Measurements from ENCODE around the gene MAP2K6. TPM values are rescaled to one million over a fixed set of nuclear protein-coding genes. Genes with fewer than 3 reads are reported as not detected.

MAP2K6 gene
- total and polyA plus RNA-seq, 2 of the 8 experiments (the other 6 are each of a cell fraction or from before 2014, with no cell fraction given) = 11.0 to 44.1 TPM

DNA sequence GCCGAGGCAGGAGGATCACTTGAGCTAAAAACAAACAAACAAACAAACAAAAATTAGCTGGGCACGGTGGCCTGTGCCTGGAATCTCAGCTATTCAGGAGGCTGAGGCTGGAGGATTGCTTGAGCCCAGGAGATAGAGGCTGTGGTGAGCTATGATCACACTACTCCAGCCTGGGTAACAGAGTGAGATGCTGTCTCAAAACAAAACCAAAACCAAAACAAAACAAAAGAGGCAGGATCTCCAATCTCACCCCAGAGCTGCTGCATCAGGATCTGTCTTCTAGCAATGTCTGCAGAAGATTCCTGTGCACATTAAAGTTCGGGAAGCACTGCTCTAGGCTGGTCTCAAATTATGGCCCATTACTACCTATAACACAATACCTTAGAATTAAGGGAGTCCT is 43.1 kb downstream of the MAP2K6 start:
- Histone ChIP-seq H3K79me1 (ENCODE audit: low read depth, low read length) (peaks cover 2% of the 10 kb centered on the region; the same call in 1 of the 2 replicates), H4K8ac (ENCODE audit: extremely low read depth, insufficient read depth, low read length) (no peak overlapping the region), H3K56ac (replicated peaks; ENCODE audit: insufficient read length, low read depth, low read length) (no peak overlapping the region), H3K27ac (ENCODE audit: low read depth, low read length) (no peak overlapping the region), H2BK12ac (ENCODE audit: low read depth, low read length) (no peak overlapping the region), H3K18ac (ENCODE audit: extremely low read depth, low read length) (no peak overlapping the region), H3K4me1 (replicated peaks in 1 of 4; ENCODE audit: control insufficient read depth in 3 of 4, insufficient read depth in 4 of 4, low read length in 3 of 4) (peaks cover 5 to 18% (median 13%) of the 10 kb centered on the region in 4 experiments; a peak in 4 of 7 replicates), H3K36me3 (ENCODE audit: control insufficient read depth in 2 of 4, insufficient read depth in 4 of 4, low read length in 3 of 4) (no peaks in the 10 kb centered on the region), H2BK120ac (replicated peaks; ENCODE audit: low read depth, low read length) (no peak overlapping the region), H3K27me3 (replicated peaks in 1 of 4; ENCODE audit: control insufficient read depth in 3 of 4, extremely low read depth in 1 of 4, insufficient read depth in 3 of 4, low read length in 3 of 4) (no peaks in the 10 kb centered on the region), H3K14ac (ENCODE audit: insufficient read length) (no peak overlapping the region), H2BK5ac (ENCODE audit: low read depth, low read length) (no peak overlapping the region), H3K4me2 (ENCODE audit: insufficient read depth in 1 of 2, low read depth in 2 of 2, low read length in 2 of 2) (no peak overlapping the region), H3K9me3 (ENCODE audit: insufficient read depth in 2 of 2, low read depth in 1 of 2, low read length in 1 of 2) (no peaks in the 10 kb centered on the region), H3K23ac (ENCODE audit: insufficient read length) (no peak overlapping the region), H2BK20ac (ENCODE audit: low read length) (peak overlapping the region; percentile 76; the same call in 1 of the 2 replicates), H3K4ac (replicated peaks; ENCODE audit: insufficient read length, low read depth, low read length) (no peak overlapping the region), H4K5ac (ENCODE audit: insufficient read length, low read depth, low read length) (no peak overlapping the region), H2AK5ac (ENCODE audit: low read depth, low read length) (no peak overlapping the region), H2AFZ (ENCODE audit: low read length) (no peak overlapping the region), H3K4me3 (ENCODE audit: extremely low read depth in 1 of 4, insufficient read depth in 2 of 4, low read depth in 3 of 4, low read length in 4 of 4) (no peak overlapping the region), H3K23me2 (ENCODE audit: low read depth, low read length) (no peaks in the 10 kb centered on the region), H2BK15ac (ENCODE audit: low read length) (no peak overlapping the region), H4K91ac (replicated peaks; ENCODE audit: insufficient read length, low read length) (no peak overlapping the region), H3K79me2 (ENCODE audit: control insufficient read depth in 1 of 2, insufficient read depth in 2 of 2, low read length in 2 of 2) (peaks cover 0 to 22% of the 10 kb centered on the region in 2 experiments; a peak in 2 of 4 replicates), H4K20me1 (replicated peaks in 1 of 2; ENCODE audit: control insufficient read depth in 1 of 2, insufficient read depth in 2 of 2, low read length in 2 of 2) (peaks cover 0 to 3% of the 10 kb centered on the region in 2 experiments), H3K9ac (replicated peaks in 1 of 4; ENCODE audit: extremely low read depth in 1 of 4, low read depth in 3 of 4, low read length in 3 of 4) (no peak overlapping the region)
- no peak for DNase-seq (ENCODE audit: low read depth in 1 of 2, low spot score in 2 of 2)
- no peak for FAIRE-seq
- ChIA-PET CTCF (ENCODE audit: partially characterized antibody) (interaction anchor here (1.1 to 2.0 kb wide), 4 partner anchors 9 to 67 kb away, joined by 4 to 6 read pairs (median 4); no protein-coding TSS in a partner anchor), POLR2A (ENCODE audit: partially characterized antibody) (interaction anchor here (0.7 to 1.1 kb wide), 2 partner anchors 13 to 66 kb away, joined by 3 read pairs; no protein-coding TSS in a partner anchor)
- WGBS, 2 experiments (ENCODE audit: extremely low coverage in 1 of 2, insufficient coverage in 1 of 2, insufficient read length in 1 of 2, insufficient replicate concordance in 2 of 2, low coverage in 1 of 2, low lambda C conversion rate in 2 of 2, missing lambda C conversion rate in 1 of 2) = 80% methylated on average over 3 of the region's 3 CpGs; no CpG with 5 or more reads in 1 of the 2 experiments
- TF ChIP-seq CREB1 (IDR thresholded peaks at IDR 0.05) (no peak), KDM4A (IDR thresholded peaks at IDR 0.05; ENCODE audit: low read depth, low read length, severe bottlenecking) (no peak), SAP30 (IDR thresholded peaks at IDR 0.05; ENCODE audit: insufficient read depth, insufficient replicate concordance, low read length) (no peak), PHF8 (conservative IDR thresholded peaks at IDR 0.05; ENCODE audit: low read depth, low read length) (no peak), GABPA (IDR thresholded peaks at IDR 0.05; ENCODE audit: borderline replicate concordance, insufficient read depth, low read length) (no peak), RBBP5 (IDR thresholded peaks at IDR 0.05; ENCODE audit: borderline replicate concordance, low read depth, low read length) (no peak), ZNF274 (IDR thresholded peaks at IDR 0.05; ENCODE audit: borderline replicate concordance, extremely low read depth, low read length) (no peak), MAX (IDR thresholded peaks at IDR 0.05) (no peak), SIN3A (conservative IDR thresholded peaks at IDR 0.05 in 1 of 2, IDR thresholded peaks at IDR 0.05 in 1 of 2; ENCODE audit: low read depth in 1 of 2, low read length in 2 of 2) (no peak), NRF1 (IDR thresholded peaks at IDR 0.05; ENCODE audit: low read depth, low read length) (no peak), TAF1 (IDR thresholded peaks at IDR 0.05; ENCODE audit: low read depth, low read length) (no peak), SIX5 (IDR thresholded peaks at IDR 0.05; ENCODE audit: low read depth, low read length) (no peak), KDM5A (IDR thresholded peaks at IDR 0.05; ENCODE audit: low read length) (no peak)

Measured in H1 (cell line).